Mammary epithelial cell (primary cell): ENCODE results near the gene GPHA2.

ENCODE experiments used
- EZH2 ChIP-seq: IDR thresholded peaks from 2 replicates; pipeline ENCODE4 v1.6.1; 2012; ENCODE audit warnings: low read length, inconsistent platforms, borderline replicate concordance
- TF ChIP-seq, protein P1 (sequence below), 2 donors: IDR thresholded peaks in 1 of 2; conservative IDR thresholded peaks in 1 of 2; 2 replicates each; pipeline ENCODE4 v1.5.1; 2011 to 2012; ENCODE audit warnings: inconsistent platforms in 2 of 2, low read length in 2 of 2, mild to moderate bottlenecking in 2 of 2, control low read depth in 1 of 2, low read depth in 1 of 2; ENCODE audit not compliant: insufficient read depth in 1 of 2; ENCODE audit errors: extremely low read depth in 1 of 2

- TF ChIP-seq, protein P1, sequence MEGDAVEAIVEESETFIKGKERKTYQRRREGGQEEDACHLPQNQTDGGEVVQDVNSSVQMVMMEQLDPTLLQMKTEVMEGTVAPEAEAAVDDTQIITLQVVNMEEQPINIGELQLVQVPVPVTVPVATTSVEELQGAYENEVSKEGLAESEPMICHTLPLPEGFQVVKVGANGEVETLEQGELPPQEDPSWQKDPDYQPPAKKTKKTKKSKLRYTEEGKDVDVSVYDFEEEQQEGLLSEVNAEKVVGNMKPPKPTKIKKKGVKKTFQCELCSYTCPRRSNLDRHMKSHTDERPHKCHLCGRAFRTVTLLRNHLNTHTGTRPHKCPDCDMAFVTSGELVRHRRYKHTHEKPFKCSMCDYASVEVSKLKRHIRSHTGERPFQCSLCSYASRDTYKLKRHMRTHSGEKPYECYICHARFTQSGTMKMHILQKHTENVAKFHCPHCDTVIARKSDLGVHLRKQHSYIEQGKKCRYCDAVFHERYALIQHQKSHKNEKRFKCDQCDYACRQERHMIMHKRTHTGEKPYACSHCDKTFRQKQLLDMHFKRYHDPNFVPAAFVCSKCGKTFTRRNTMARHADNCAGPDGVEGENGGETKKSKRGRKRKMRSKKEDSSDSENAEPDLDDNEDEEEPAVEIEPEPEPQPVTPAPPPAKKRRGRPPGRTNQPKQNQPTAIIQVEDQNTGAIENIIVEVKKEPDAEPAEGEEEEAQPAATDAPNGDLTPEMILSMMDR (conservative IDR thresholded peaks at IDR 0.05 in 1 of 2, IDR thresholded peaks at IDR 0.05 in 1 of 2; ENCODE audit: extremely low read depth in 1 of 2, insufficient read depth in 1 of 2, low read depth in 1 of 2, low read length in 2 of 2) = no peak
- no peak for TF ChIP-seq EZH2
Measured at GRCh38 chr11:64909653-64910343, 25.9 kb downstream of the GPHA2 start.
